ENCODE results near the gene ANKRD39. TPM values are rescaled to one million over a fixed set of nuclear protein-coding genes. Genes with fewer than 3 reads are reported as not detected.

Gene ANKRD39
- total and polyA plus RNA-seq, 9 of the 15 experiments (the other 6 are each of a cell fraction or from before 2014, with no cell fraction given): 8.2 to 33.1 (median 23.8) TPM

- Histone ChIP-seq H2AFZ (ENCODE audit: low read depth, low read length) (no peak overlapping the region), H3K4me1 (replicated peaks in 1 of 2; ENCODE audit: control insufficient read depth in 2 of 2, insufficient read depth in 2 of 2, low read length in 2 of 2) (peaks cover 6 to 12% of the 10 kb centered on the region in 2 experiments; a peak in 4 of 5 replicates), H3K9me3 (replicated peaks; ENCODE audit: control insufficient read depth, insufficient read depth, low read depth, low read length) (no peaks in the 10 kb centered on the region), H3K9ac (ENCODE audit: insufficient read depth in 1 of 2, low read depth in 2 of 2, low read length in 2 of 2) (peak overlapping the region in 1 of 2 experiments; percentile 68; a peak in 1 of 4 replicates), H3K27me3 (ENCODE audit: control insufficient read depth in 2 of 2, insufficient read depth in 2 of 2, low read length in 2 of 2) (no peaks in the 10 kb centered on the region), H3K4me2 (ENCODE audit: insufficient read depth, low read length) (no peak overlapping the region), H3K79me2 (ENCODE audit: control insufficient read depth, insufficient read depth, low read length) (peaks cover 21% of the 10 kb centered on the region), H3K27ac (ENCODE audit: extremely low read depth, low read depth, low read length) (no peak overlapping the region), H3K9me1 (ENCODE audit: control insufficient read depth, insufficient read depth, low read length) (peaks cover 4% of the 10 kb centered on the region), H3K4me3 (no peak overlapping the region), H4K20me1 (replicated peaks; ENCODE audit: control insufficient read depth, insufficient read depth, low read length) (peaks cover 23% of the 10 kb centered on the region), H3K36me3 (ENCODE audit: control insufficient read depth, insufficient read depth, low read length) (peaks cover 79% of the 10 kb centered on the region)
- POLR2A ChIA-PET: interaction anchor here (0.6 to 1.9 kb wide), 2 partner anchors 9 to 163 kb away, joined by 3 to 8 read pairs; no protein-coding TSS in a partner anchor
- CTCF ChIA-PET (ENCODE audit: low intra/inter-chr PET ratio): no interaction called here
- no peak for ATAC-seq
- BruUV-seq (replicated peaks): no TSS peak
- 87% methylated on average over 10 of the region's 14 CpGs for WGBS (ENCODE audit: insufficient coverage, low coverage, missing lambda C conversion rate)
- in situ Hi-C loops (cut with MboI): no loop called here
- TF ChIP-seq JUND (IDR thresholded peaks at IDR 0.05; ENCODE audit: borderline replicate concordance, low read depth, low read length): no peak
- no peak for TF ChIP-seq JUND (tag; IDR thresholded peaks at IDR 0.05; ENCODE audit: borderline replicate concordance, low read depth, low read length)
- TF ChIP-seq RCOR1 (IDR thresholded peaks at IDR 0.05; ENCODE audit: borderline replicate concordance in 1 of 2, low read depth in 2 of 2, low read length in 2 of 2): no peak
- TF ChIP-seq FOXA3 (CRISPR knock-in tag; conservative IDR thresholded peaks at IDR 0.05 in 1 of 2, IDR thresholded peaks at IDR 0.05 in 1 of 2): no peak
- no peak for TF ChIP-seq GABPB2 (CRISPR knock-in tag; conservative IDR thresholded peaks at IDR 0.05)
- no peak for TF ChIP-seq RBM39 (optimal IDR thresholded peaks at IDR 0.05; ENCODE audit: low read depth, low read length)
- no peak for TF ChIP-seq ZNF830 (CRISPR knock-in tag; IDR thresholded peaks at IDR 0.05)
- TF ChIP-seq TSC22D4 (tag; IDR thresholded peaks at IDR 0.05): no peak
- no peak for TF ChIP-seq SFPQ (IDR thresholded peaks at IDR 0.05; ENCODE audit: low read depth, low read length)
- TF ChIP-seq ID3 (CRISPR knock-in tag; IDR thresholded peaks at IDR 0.05): no peak
- TF ChIP-seq ID3 (tag; IDR thresholded peaks at IDR 0.05): no peak
- TF ChIP-seq CBFA2T2 (conservative IDR thresholded peaks at IDR 0.05): no peak
- TF ChIP-seq E2F3 (CRISPR knock-in tag; IDR thresholded peaks at IDR 0.05): no peak
- no peak for TF ChIP-seq CREM (IDR thresholded peaks at IDR 0.05; ENCODE audit: low read depth)
- DNase-seq (ENCODE audit: extremely low read depth in 1 of 4, low spot score in 3 of 4): no peak
- intact Hi-C loops (cut with micrococcal nuclease): no loop called here
- no peak for FAIRE-seq
Observed at GRCh38 chr2:96825057-96825456, 32.8 kb downstream of the ANKRD39 start.

All from K562 (cell line).